Measurements from ENCODE around the gene KDF1.
"Not testable (repeated sequence)": the region's sequence is repeated elsewhere in the genome, so short reads cannot be mapped to it uniquely, and the experiment has no call there.

Gene KDF1

GRCh38 chr1:26994020-26994786 is 33.9 kb upstream of the KDF1 start:
- DNase-seq = no peak

- peak; percentile 42 for DNase-seq
These were observed 33.2 kb upstream of the KDF1 start, which contains the start of gene TRNP1 for GRCh38 chr1:26993237-26994019. Gene TRNP1 (plus strand): TSS chr1:26993692. CDS start chr1:26993787, 95 bp downstream.

GRCh38 chr1:26991310-26992116 is 31.2 kb upstream of the KDF1 start:
- DNase-seq = no peak

GRCh38 chr1:26989403-26990109 is 29.3 kb upstream of the KDF1 start:
- not testable (repeated sequence) for DNase-seq

GRCh38 chr1:26986658-26987057 is 26.4 kb upstream of the KDF1 start:
- DNase-seq = no peak

GRCh38 chr1:26984291-26984690 is 24.0 kb upstream of the KDF1 start:
- DNase-seq = no peak

GRCh38 chr1:26983863-26984262 is 23.6 kb upstream of the KDF1 start:
- DNase-seq = no peak

GRCh38 chr1:26981146-26981846 is 21.0 kb upstream of the KDF1 start:
- no peak for DNase-seq

GRCh38 chr1:26978901-26979300 is 18.6 kb upstream of the KDF1 start:
- DNase-seq = no peak

GRCh38 chr1:26976621-26977510 is 16.6 kb upstream of the KDF1 start:
- DNase-seq = no peak

- no peak for DNase-seq
These were observed 12.6 kb upstream of the KDF1 start for GRCh38 chr1:26972821-26973220.

GRCh38 chr1:26972390-26972789 is 12.1 kb upstream of the KDF1 start:
- DNase-seq = no peak

GRCh38 chr1:26971590-26971989 is 11.3 kb upstream of the KDF1 start:
- DNase-seq = no peak

- no peak for DNase-seq
These were observed 10.5 kb upstream of the KDF1 start for GRCh38 chr1:26970810-26971209.

- DNase-seq = no peak
These were observed 5.4 kb upstream of the KDF1 start for GRCh38 chr1:26965628-26966027.

- DNase-seq = no peak
These were observed 4.9 kb upstream of the KDF1 start for GRCh38 chr1:26965213-26965612.

- DNase-seq = no peak
These were observed 1.6 kb upstream of the KDF1 start for GRCh38 chr1:26961826-26962225.

- no peak for DNase-seq
These were observed 328 bp upstream of the KDF1 start for GRCh38 chr1:26960625-26960966.

- no peak for DNase-seq
These were observed 998 bp downstream of the KDF1 start for GRCh38 chr1:26959270-26959669.

GRCh38 chr1:26957306-26957705 is 3.0 kb downstream of the KDF1 start:
- no peak for DNase-seq

- no peak for DNase-seq
These were observed 3.9 kb downstream of the KDF1 start for GRCh38 chr1:26956321-26956720.

Measured in NCI-H510A (cell line).